Mesodermal cell (in vitro differentiated cells): ENCODE data around the gene SOBP.
"Not testable (repeated sequence)": the region's sequence is repeated elsewhere in the genome, so short reads cannot be mapped to it uniquely, and the experiment has no call there.

ENCODE experiments used
- H3K27ac ChIP-seq: 2 replicates; pipeline ENCODE4 v1.7.0; 2013; ENCODE audit warnings: mild to moderate bottlenecking, low read depth, low read length, moderate library complexity; ENCODE audit not compliant: severe bottlenecking
- H3K36me3 ChIP-seq: 2 replicates; pipeline ENCODE4 v1.7.1; 2013; ENCODE audit warnings: mild to moderate bottlenecking, low read length, moderate library complexity; ENCODE audit not compliant: control insufficient read depth, insufficient read depth
- H3K4me1 ChIP-seq: one replicate; pipeline ENCODE4 v1.7.1; 2013; ENCODE audit warnings: mild to moderate bottlenecking, low read length; ENCODE audit not compliant: insufficient read depth, control insufficient read depth, poor library complexity, severe bottlenecking
- H3K4me3 ChIP-seq: 2 replicates; pipeline ENCODE4 v1.7.0; 2013; ENCODE audit warnings: low read length, control low read depth, mild to moderate bottlenecking; ENCODE audit not compliant: insufficient read depth, poor library complexity, severe bottlenecking; ENCODE audit errors: extremely low read depth
- H3K9me3 ChIP-seq: 2 replicates; pipeline ENCODE4 v1.7.1; 2013; ENCODE audit warnings: mild to moderate bottlenecking, low read length, moderate library complexity; ENCODE audit not compliant: control insufficient read depth
- WGBS, 2 experiments: methylation state at CpG; one replicate each; pipeline ENCODE4 v1.1.5; 2013; ENCODE audit warnings: missing lambda C conversion rate in 2 of 2; ENCODE audit not compliant: insufficient coverage in 2 of 2; 5-methylcytosine and 5-hydroxymethylcytosine counted together

SOBP gene

GRCh38 chr6:107506145-107506544 is 16.2 kb downstream of the SOBP start:
- no peaks in the 10 kb centered on the region for H3K4me1 ChIP-seq
- 90 to 100% methylated on average over 1 of the region's 1 CpG for WGBS, 2 experiments
- no peak overlapping the region for H3K27ac ChIP-seq
- no peak overlapping the region for H3K4me3 ChIP-seq
- H3K36me3 ChIP-seq, result no peaks in the 10 kb centered on the region
- no peaks in the 10 kb centered on the region for H3K9me3 ChIP-seq

- Histone ChIP-seq H3K36me3 (no peaks in the 10 kb centered on the region), H3K4me3 (no peak overlapping the region), H3K4me1 (no peaks in the 10 kb centered on the region), H3K27ac (no peak overlapping the region), H3K9me3 (no peaks in the 10 kb centered on the region)
- 83 to 100% methylated on average over 1 of the region's 3 CpGs for WGBS, 2 experiments
Measured at GRCh38 chr6:107509506-107509905, 19.6 kb downstream of the SOBP start.

- 86 to 87% methylated on average over 2 of the region's 2 CpGs for WGBS, 2 experiments
- no peak overlapping the region for H3K27ac ChIP-seq
- no peak overlapping the region for H3K4me3 ChIP-seq
- no peaks in the 10 kb centered on the region for H3K9me3 ChIP-seq
- no peaks in the 10 kb centered on the region for H3K4me1 ChIP-seq
- H3K36me3 ChIP-seq, result no peaks in the 10 kb centered on the region
Measured at GRCh38 chr6:107510108-107510507, 20.2 kb downstream of the SOBP start.

- H3K27ac ChIP-seq, result peak overlapping the region; percentile 62
Measured at GRCh38 chr6:107511511-107511993, 21.6 kb downstream of the SOBP start.

GRCh38 chr6:107513214-107513613 is 23.3 kb downstream of the SOBP start:
- H3K9me3 ChIP-seq, result peaks cover 4% of the 10 kb centered on the region
- no peaks in the 10 kb centered on the region for H3K36me3 ChIP-seq
- H3K4me3 ChIP-seq, result no peak overlapping the region
- H3K27ac ChIP-seq, result no peak overlapping the region
- no peaks in the 10 kb centered on the region for H3K4me1 ChIP-seq
- WGBS, 2 experiments, result no CpG with 5 or more reads among the region's 2 CpGs

More at GRCh38 chr6:107511511-107511993, 21.6 kb downstream of the SOBP start:
- no peak overlapping the region for H3K4me3 ChIP-seq
- peaks cover 4% of the 10 kb centered on the region for H3K9me3 ChIP-seq
- H3K36me3 ChIP-seq, result no peaks in the 10 kb centered on the region
- 76 to 87% methylated on average over 2 to 3 of the region's 5 CpGs for WGBS, 2 experiments
- H3K4me1 ChIP-seq, result no peaks in the 10 kb centered on the region

GRCh38 chr6:107515955-107516354 is 26.0 kb downstream of the SOBP start:
- peaks cover 4% of the 10 kb centered on the region for H3K9me3 ChIP-seq
- H3K4me3 ChIP-seq, result no peak overlapping the region
- 89 to 100% methylated on average over 1 to 4 of the region's 5 CpGs for WGBS, 2 experiments
- H3K4me1 ChIP-seq, result no peaks in the 10 kb centered on the region
- no peaks in the 10 kb centered on the region for H3K36me3 ChIP-seq
- H3K27ac ChIP-seq, result no peak overlapping the region

GRCh38 chr6:107517274-107517673 is 27.4 kb downstream of the SOBP start:
- no peaks in the 10 kb centered on the region for H3K4me1 ChIP-seq
- WGBS, 2 experiments, result no CpG with 5 or more reads among the region's 1 CpG
- no peak overlapping the region for H3K4me3 ChIP-seq
- H3K9me3 ChIP-seq, result peaks cover 4% of the 10 kb centered on the region
- H3K36me3 ChIP-seq, result no peaks in the 10 kb centered on the region
- H3K27ac ChIP-seq, result no peak overlapping the region

GRCh38 chr6:107519224-107519623 is 29.3 kb downstream of the SOBP start:
- WGBS, 2 experiments, result 85 to 90% methylated on average over 5 of the region's 5 CpGs
- H3K4me1 ChIP-seq, H3K36me3 ChIP-seq, H3K9me3 ChIP-seq, H3K27ac ChIP-seq, H3K4me3 ChIP-seq: not testable (repeated sequence)

- 0% methylated on average over 1 of the region's 2 CpGs; no CpG with 5 or more reads in 1 of the 2 experiments for WGBS, 2 experiments
Measured at GRCh38 chr6:107520706-107521105, 30.8 kb downstream of the SOBP start.

GRCh38 chr6:107523054-107523791 is 33.3 kb downstream of the SOBP start:
- H3K9me3 ChIP-seq, result no peaks in the 10 kb centered on the region
- H3K36me3 ChIP-seq, result no peaks in the 10 kb centered on the region
- H3K4me1 ChIP-seq, result no peaks in the 10 kb centered on the region
- no peak overlapping the region for H3K4me3 ChIP-seq
- 90 to 95% methylated on average over 2 to 5 of the region's 5 CpGs for WGBS, 2 experiments
- H3K27ac ChIP-seq, result no peak overlapping the region

More at GRCh38 chr6:107520706-107521105, 30.8 kb downstream of the SOBP start:
- H3K36me3 ChIP-seq, H3K4me1 ChIP-seq, H3K4me3 ChIP-seq, H3K27ac ChIP-seq, H3K9me3 ChIP-seq: not testable (repeated sequence)

- no peaks in the 10 kb centered on the region for H3K4me1 ChIP-seq
- H3K9me3 ChIP-seq, result no peaks in the 10 kb centered on the region
- H3K27ac ChIP-seq, result no peak overlapping the region
- H3K4me3 ChIP-seq, result no peak overlapping the region
- H3K36me3 ChIP-seq, result no peaks in the 10 kb centered on the region
- 79 to 87% methylated on average over 2 of the region's 2 CpGs for WGBS, 2 experiments
Measured at GRCh38 chr6:107523794-107524193, 33.9 kb downstream of the SOBP start.
